ENCODE results near the gene EFNA5. TPM values are rescaled to one million over a fixed set of nuclear protein-coding genes. Genes with fewer than 3 reads are reported as not detected.

Gene EFNA5
- polyA plus RNA-seq, 4 donors: 0.54 to 3.5 (median 1.7) TPM; not detected in 1

GRCh38 chr5:107589520-107590193, 81.1 kb downstream of the EFNA5 start:
- Histone ChIP-seq H3K27ac (ENCODE audit: low read depth in 1 of 3, low read length in 2 of 3) (no peak overlapping the region), H3K36me3 (ENCODE audit: control insufficient read depth in 3 of 3, insufficient read depth in 2 of 3, low read depth in 1 of 3, low read length in 3 of 3) (no peaks in the 10 kb centered on the region), H3K4me3 (ENCODE audit: low read depth in 1 of 3, low read length in 3 of 3) (no peak overlapping the region), H3K4me1 (ENCODE audit: control insufficient read depth in 3 of 3, insufficient read depth in 2 of 3, low read depth in 1 of 3, low read length in 2 of 3) (no peaks in the 10 kb centered on the region), H3K9me3 (ENCODE audit: control insufficient read depth in 2 of 2, insufficient read depth in 1 of 2, low read depth in 1 of 2, low read length in 1 of 2) (no peaks in the 10 kb centered on the region), H3K27me3 (ENCODE audit: control insufficient read depth in 3 of 3, insufficient read depth in 3 of 3, low read length in 3 of 3) (no peaks in the 10 kb centered on the region)
- FAIRE-seq (no peak), DNase-seq (no peak)
- 84 to 92% (median 90%) methylated on average over 7 of the region's 7 CpGs for WGBS, 3 donors

- Histone ChIP-seq H3K36me3 (ENCODE audit: control insufficient read depth in 3 of 3, insufficient read depth in 2 of 3, low read depth in 1 of 3, low read length in 3 of 3) (no peaks in the 10 kb centered on the region), H3K27me3 (ENCODE audit: control insufficient read depth in 3 of 3, insufficient read depth in 3 of 3, low read length in 3 of 3) (no peaks in the 10 kb centered on the region), H3K9me3 (ENCODE audit: control insufficient read depth in 2 of 2, insufficient read depth in 1 of 2, low read depth in 1 of 2, low read length in 1 of 2) (no peaks in the 10 kb centered on the region), H3K27ac (ENCODE audit: low read depth in 1 of 3, low read length in 2 of 3) (no peak overlapping the region), H3K4me1 (ENCODE audit: control insufficient read depth in 3 of 3, insufficient read depth in 2 of 3, low read depth in 1 of 3, low read length in 2 of 3) (no peaks in the 10 kb centered on the region), H3K4me3 (ENCODE audit: low read depth in 1 of 3, low read length in 3 of 3) (no peak overlapping the region)
- FAIRE-seq (no peak), DNase-seq (no peak)
These were observed 88.1 kb downstream of the EFNA5 start for GRCh38 chr5:107582625-107583024.

DNA sequence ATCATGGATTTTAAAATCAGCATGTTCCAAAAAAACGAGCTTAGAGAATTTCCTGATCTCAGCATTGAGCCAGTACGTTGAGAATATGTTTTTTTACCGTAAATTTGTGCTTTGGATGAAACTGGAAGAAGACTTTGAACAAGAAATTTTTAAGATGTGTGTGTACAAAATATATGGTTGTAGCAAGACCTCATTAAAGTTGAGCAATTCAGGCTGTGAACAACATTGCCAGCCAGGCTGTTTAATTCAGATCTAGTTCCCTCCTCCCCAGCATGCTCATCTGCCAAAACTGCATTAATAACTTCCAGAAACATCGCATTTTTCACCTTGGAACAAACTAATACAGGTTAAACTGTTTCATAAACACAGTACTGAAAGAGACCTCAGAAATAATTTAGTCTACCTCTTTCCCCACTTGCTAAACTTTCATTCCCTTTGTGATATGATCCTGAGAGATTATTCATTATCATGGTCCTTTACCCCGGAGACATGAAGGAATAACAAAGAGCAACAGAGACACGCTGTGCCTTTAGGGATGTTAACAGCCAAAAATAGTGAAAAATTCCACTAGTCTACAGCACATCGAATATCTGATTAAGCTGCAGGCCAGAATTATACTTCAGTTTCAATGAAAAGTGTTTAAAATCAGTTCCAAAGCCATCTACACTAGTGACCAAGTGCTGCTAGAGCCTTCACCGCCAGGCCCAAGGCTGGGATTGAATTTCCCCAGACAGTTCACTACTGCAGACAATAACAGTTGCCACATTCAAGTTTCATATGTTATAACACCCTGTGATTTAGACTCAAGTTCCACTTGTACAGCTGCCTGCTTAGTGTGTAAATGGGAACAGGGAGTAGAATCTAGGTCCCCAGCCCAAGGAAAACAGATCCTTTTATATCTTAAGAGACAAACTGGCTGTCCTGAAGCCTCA, 89.6 kb downstream of the EFNA5 start:
- H3K4me1 ChIP-seq (ENCODE audit: control insufficient read depth in 3 of 3, insufficient read depth in 2 of 3, low read depth in 1 of 3, low read length in 2 of 3): no peaks in the 10 kb centered on the region
- no peaks in the 10 kb centered on the region for H3K36me3 ChIP-seq (ENCODE audit: control insufficient read depth in 3 of 3, insufficient read depth in 2 of 3, low read depth in 1 of 3, low read length in 3 of 3)
- 72 to 85% (median 82%) methylated on average over 8 of the region's 8 CpGs for WGBS, 3 donors
- DNase-seq: no peak
- no peaks in the 10 kb centered on the region for H3K9me3 ChIP-seq (ENCODE audit: control insufficient read depth in 2 of 2, insufficient read depth in 1 of 2, low read depth in 1 of 2, low read length in 1 of 2)
- H3K27ac ChIP-seq (ENCODE audit: low read depth in 1 of 3, low read length in 2 of 3): no peak overlapping the region
- FAIRE-seq: no peak
- H3K27me3 ChIP-seq (ENCODE audit: control insufficient read depth in 3 of 3, insufficient read depth in 3 of 3, low read length in 3 of 3): no peaks in the 10 kb centered on the region
- H3K4me3 ChIP-seq (ENCODE audit: low read depth in 1 of 3, low read length in 3 of 3): no peak overlapping the region

GRCh38 chr5:107578051-107578635, 92.6 kb downstream of the EFNA5 start:
- DNase-seq (no peak), FAIRE-seq (no peak)
- Histone ChIP-seq H3K27me3 (ENCODE audit: control insufficient read depth in 3 of 3, insufficient read depth in 3 of 3, low read length in 3 of 3) (no peaks in the 10 kb centered on the region), H3K9me3 (ENCODE audit: control insufficient read depth in 2 of 2, insufficient read depth in 1 of 2, low read depth in 1 of 2, low read length in 1 of 2) (no peaks in the 10 kb centered on the region), H3K27ac (ENCODE audit: low read depth in 1 of 3, low read length in 2 of 3) (no peak overlapping the region), H3K4me1 (ENCODE audit: control insufficient read depth in 3 of 3, insufficient read depth in 2 of 3, low read depth in 1 of 3, low read length in 2 of 3) (no peaks in the 10 kb centered on the region), H3K36me3 (ENCODE audit: control insufficient read depth in 3 of 3, insufficient read depth in 2 of 3, low read depth in 1 of 3, low read length in 3 of 3) (no peaks in the 10 kb centered on the region), H3K4me3 (ENCODE audit: low read depth in 1 of 3, low read length in 3 of 3) (no peak overlapping the region)
- 82 to 89% (median 88%) methylated on average over 4 of the region's 4 CpGs for whole genome bisulfite sequencing, 3 donors

GRCh38 chr5:107577394-107577950, 93.3 kb downstream of the EFNA5 start:
- Histone ChIP-seq H3K4me1 (ENCODE audit: control insufficient read depth in 3 of 3, insufficient read depth in 2 of 3, low read depth in 1 of 3, low read length in 2 of 3) (peaks cover 0 to 2% (median 0%) of the 10 kb centered on the region in 3 donors), H3K9me3 (ENCODE audit: control insufficient read depth in 2 of 2, insufficient read depth in 1 of 2, low read depth in 1 of 2, low read length in 1 of 2) (no peaks in the 10 kb centered on the region), H3K27me3 (ENCODE audit: control insufficient read depth in 3 of 3, insufficient read depth in 3 of 3, low read length in 3 of 3) (no peaks in the 10 kb centered on the region), H3K4me3 (ENCODE audit: low read depth in 1 of 3, low read length in 3 of 3) (no peak overlapping the region), H3K36me3 (ENCODE audit: control insufficient read depth in 3 of 3, insufficient read depth in 2 of 3, low read depth in 1 of 3, low read length in 3 of 3) (no peaks in the 10 kb centered on the region), H3K27ac (ENCODE audit: low read depth in 1 of 3, low read length in 2 of 3) (no peak overlapping the region)
- 70 to 92% (median 86%) methylated on average over 8 of the region's 8 CpGs for WGBS, 3 donors
- no peak for DNase-seq
- no peak for FAIRE-seq

DNA sequence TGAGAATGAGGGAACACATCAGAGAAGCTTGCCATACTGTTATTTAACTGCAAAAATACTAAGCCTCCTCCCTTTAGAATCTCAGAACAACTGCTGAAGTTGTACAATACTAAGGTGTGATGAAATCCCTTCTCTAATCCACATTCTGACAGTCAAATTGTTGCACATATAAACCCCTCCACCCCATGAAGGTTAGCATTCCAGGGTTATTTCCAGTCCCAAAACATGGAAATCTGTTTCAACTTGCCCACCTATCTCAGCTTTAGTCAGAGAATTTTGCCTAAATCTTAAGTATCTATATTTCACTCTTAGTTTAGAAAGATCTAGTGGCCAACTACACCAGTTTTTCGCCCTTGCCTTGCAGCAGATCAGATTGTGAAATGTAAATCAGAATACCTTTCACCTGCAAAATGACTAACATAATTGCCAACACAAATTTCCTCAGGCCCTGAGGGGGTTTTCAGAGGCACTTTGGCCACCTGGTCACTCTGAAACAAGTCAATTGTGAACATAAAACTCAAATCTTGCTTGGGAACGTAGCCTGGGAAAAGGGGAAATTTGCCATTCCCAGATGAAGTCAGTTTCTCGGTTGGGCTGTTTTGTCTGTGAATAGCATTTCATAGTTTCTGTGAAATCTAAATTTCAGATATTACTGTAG, 93.9 kb downstream of the EFNA5 start:
- Histone ChIP-seq H3K4me3 (ENCODE audit: low read depth in 1 of 3, low read length in 3 of 3) (no peak overlapping the region), H3K27ac (ENCODE audit: low read depth in 1 of 3, low read length in 2 of 3) (no peak overlapping the region), H3K4me1 (ENCODE audit: control insufficient read depth in 3 of 3, insufficient read depth in 2 of 3, low read depth in 1 of 3, low read length in 2 of 3) (peaks cover 0 to 6% (median 0%) of the 10 kb centered on the region in 3 donors), H3K36me3 (ENCODE audit: control insufficient read depth in 3 of 3, insufficient read depth in 2 of 3, low read depth in 1 of 3, low read length in 3 of 3) (no peaks in the 10 kb centered on the region), H3K27me3 (ENCODE audit: control insufficient read depth in 3 of 3, insufficient read depth in 3 of 3, low read length in 3 of 3) (no peaks in the 10 kb centered on the region), H3K9me3 (ENCODE audit: control insufficient read depth in 2 of 2, insufficient read depth in 1 of 2, low read depth in 1 of 2, low read length in 1 of 2) (no peaks in the 10 kb centered on the region)
- FAIRE-seq: no peak
- no peak for DNase-seq
- 85 to 91% (median 88%) methylated on average over 3 of the region's 3 CpGs for WGBS, 3 donors

DNA sequence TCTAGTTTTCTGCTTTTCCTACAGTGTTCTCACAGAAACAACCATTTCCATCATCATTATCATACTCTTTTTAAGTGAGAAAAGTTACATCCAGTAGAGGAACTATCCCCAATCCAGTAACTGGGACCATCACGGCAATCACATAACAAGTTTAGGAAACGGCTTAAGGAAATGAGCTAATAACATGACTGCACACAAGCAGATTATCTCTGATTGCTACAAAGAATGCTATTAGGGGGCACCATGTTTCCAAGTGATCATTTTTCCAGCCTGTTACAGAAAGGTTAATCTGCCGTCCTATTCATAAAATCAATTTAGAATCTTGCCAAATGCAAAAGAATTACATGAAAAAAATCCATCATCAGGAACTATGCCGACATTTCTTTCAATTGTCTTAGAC, 94.6 kb downstream of the EFNA5 start:
- DNase-seq (no peak), FAIRE-seq (no peak)
- H3K36me3 ChIP-seq (ENCODE audit: control insufficient read depth in 3 of 3, insufficient read depth in 2 of 3, low read depth in 1 of 3, low read length in 3 of 3): no peaks in the 10 kb centered on the region
- no peaks in the 10 kb centered on the region for H3K9me3 ChIP-seq (ENCODE audit: control insufficient read depth in 2 of 2, insufficient read depth in 1 of 2, low read depth in 1 of 2, low read length in 1 of 2)
- H3K27ac ChIP-seq (ENCODE audit: low read depth in 1 of 3, low read length in 2 of 3): no peak overlapping the region
- H3K4me1 ChIP-seq (ENCODE audit: control insufficient read depth in 3 of 3, insufficient read depth in 2 of 3, low read depth in 1 of 3, low read length in 2 of 3): peaks cover 0 to 11% (median 0%) of the 10 kb centered on the region in 3 donors
- H3K4me3 ChIP-seq (ENCODE audit: low read depth in 1 of 3, low read length in 3 of 3): no peak overlapping the region
- WGBS, 3 donors: 86 to 89% (median 88%) methylated on average over 4 of the region's 4 CpGs
- no peaks in the 10 kb centered on the region for H3K27me3 ChIP-seq (ENCODE audit: control insufficient read depth in 3 of 3, insufficient read depth in 3 of 3, low read length in 3 of 3)

DNA sequence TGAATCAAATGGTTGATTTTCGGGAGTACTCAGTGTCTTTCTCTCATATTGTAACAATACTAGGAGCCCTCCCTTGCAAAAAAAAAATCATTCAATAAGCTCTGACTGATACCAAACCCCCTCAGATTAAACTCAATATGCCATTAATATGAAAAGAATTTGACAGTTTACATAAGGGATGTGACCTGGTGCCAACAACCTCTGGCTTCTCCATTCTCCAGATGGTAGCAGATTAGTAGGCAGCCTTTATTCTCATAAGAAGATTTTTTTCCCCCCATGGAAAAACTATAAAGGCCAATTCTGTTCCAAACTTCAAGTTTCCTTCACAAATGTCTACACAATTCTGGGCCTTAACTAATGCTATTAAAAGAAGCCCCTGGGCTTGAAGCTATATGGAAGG, 96.5 kb downstream of the EFNA5 start:
- no peak overlapping the region for H3K27ac ChIP-seq (ENCODE audit: low read depth in 1 of 3, low read length in 2 of 3)
- H3K27me3 ChIP-seq (ENCODE audit: control insufficient read depth in 3 of 3, insufficient read depth in 3 of 3, low read length in 3 of 3): no peaks in the 10 kb centered on the region
- no peaks in the 10 kb centered on the region for H3K36me3 ChIP-seq (ENCODE audit: control insufficient read depth in 3 of 3, insufficient read depth in 2 of 3, low read depth in 1 of 3, low read length in 3 of 3)
- no peaks in the 10 kb centered on the region for H3K9me3 ChIP-seq (ENCODE audit: control insufficient read depth in 2 of 2, insufficient read depth in 1 of 2, low read depth in 1 of 2, low read length in 1 of 2)
- no peak overlapping the region for H3K4me3 ChIP-seq (ENCODE audit: low read depth in 1 of 3, low read length in 3 of 3)
- peaks cover 0 to 23% (median 0%) of the 10 kb centered on the region in 3 donors for H3K4me1 ChIP-seq (ENCODE audit: control insufficient read depth in 3 of 3, insufficient read depth in 2 of 3, low read depth in 1 of 3, low read length in 2 of 3)
- DNase-seq: no peak
- no peak for FAIRE-seq
- WGBS, 3 donors: 86 to 93% (median 87%) methylated on average over 1 of the region's 1 CpG
